Heart right ventricle (tissue), 16 donors: Measurements from ENCODE around the gene DKK2. TPM values are rescaled to one million over a fixed set of nuclear protein-coding genes. Genes with fewer than 3 reads are reported as not detected.

Experiments
- ATAC-seq, 8 donors: fragments of 200-7000 bp; cut with Tn5 transposase; one replicate each; pipeline ENCODE4 v1.9.1; 2020; ENCODE audit warnings: mild to moderate bottlenecking in 8 of 8, moderate library complexity in 8 of 8, moderate number of reproducible peaks in 1 of 8
- DNase-seq, 2 donors: peaks; one replicate each; pipeline ENCODE4 v3.0.0-alpha.2; 2020
- H3K27ac ChIP-seq, 10 donors: fragments of 200-600 bp; sonication (generic) in 2 of 10; one replicate each; pipeline versions ENCODE4 v1.5.0 to v1.8.0; 2020 to 2022; ENCODE audit warnings: mild to moderate bottlenecking in 3 of 10
- H3K27me3 ChIP-seq, 7 donors: fragments of 200-600 bp; one replicate each; pipeline ENCODE4 v1.8.0; 2021 to 2022; ENCODE audit warnings: mild to moderate bottlenecking in 2 of 7
- H3K36me3 ChIP-seq, 9 donors: fragments of 200-600 bp; sonication (generic) in 1 of 9; one replicate each; pipeline versions ENCODE4 v1.5.0 to v1.8.0; 2020 to 2022; ENCODE audit warnings: mild to moderate bottlenecking in 2 of 9
- H3K4me1 ChIP-seq, 9 donors: fragments of 200-600 bp; sonication (generic) in 1 of 9; one replicate each; pipeline versions ENCODE4 v1.5.0 to v1.8.0; 2020 to 2022; ENCODE audit warnings: mild to moderate bottlenecking in 4 of 9
- H3K4me3 ChIP-seq, 10 donors: fragments of 200-600 bp; sonication (generic) in 2 of 10; one replicate each; pipeline versions ENCODE4 v1.5.0 to v1.8.0; 2020 to 2022; ENCODE audit warnings: mild to moderate bottlenecking in 7 of 10, moderate library complexity in 2 of 10
- H3K9me3 ChIP-seq, 11 donors: fragments of 200-600 bp in 10 of 11; sonication (generic) in 2 of 11; one replicate each; pipeline versions ENCODE4 v1.5.0 to v1.8.0; 2013 to 2022; ENCODE audit warnings: mild to moderate bottlenecking in 2 of 11, control low read depth in 1 of 11, moderate library complexity in 1 of 11
- CTCF ChIP-seq, 9 donors: fragments of 200-600 bp; sonication (generic) in 2 of 9; IDR thresholded peaks; one replicate each; pipeline versions ENCODE4 v1.5.0 to v1.8.0; 2021 to 2022; ENCODE audit warnings: antibody characterized with exemption in 9 of 9, mild to moderate bottlenecking in 5 of 9, moderate library complexity in 1 of 9
- WGBS, 2 donors: extraction: QIAGEN DNeasy Blood & Tissue Kit; methylation state at CpG; one replicate each; pipeline ENCODE4 v1.1.7; 2013; ENCODE audit warnings: inconsistent platforms in 1 of 2; 5-methylcytosine and 5-hydroxymethylcytosine counted together
- intact Hi-C, 10 donors: fragments of 100-400 bp; cut with DNase I; formaldehyde crosslinking; loops; one replicate each; pipeline versions ENCODE4 v1.11.1 to v1.14.2; 2022
- polyA plus RNA-seq, 2 donors: library from polyadenylated mRNA; stranded (reverse); fragments of 200-250 nt; gene quantifications; one replicate each; pipeline ENCODE4 v1.2.3, GENCODE V29; 2013
- total RNA-seq, 10 donors: library from RNA; stranded (reverse); fragmentation: NEBNext Ultra II Directional in 3 of 10; extraction: Animal tissue kit (Norgen Biotek cat#: 25700) in 3 of 10; gene quantifications; one replicate each; pipeline versions ENCODE4 v1.2.1 to v1.2.4, GENCODE V29; 2021 to 2023
- donor health status: Arrhythmogenic right ventricular cardiomyopathy.
- donor health status: ischemic (EF 13 %, LVEDD 7.1; RV severe dilation, severe dysfunction).
- donor health status: healthy with polysubstance abuse.
- donor health status: DM: no; HTN: yes; CAD: no.
- donor health status: DM: no; HTN: no; CAD: no.
- donor health status: ischemic (EF 25% LVEDD 6.9; RV normal size, moderate dysfunction).
- donor health status: ischemic (EF 25% LVEDD 5.7; RV mildly dilated, moderate dysfunction).
- donor health status: healthy.
- donor health status: DM: yes; HTN: yes; CAD: no.
- donor health status: Ischemic cardiomyopathy.
- donor health status: ischemic (EF 35%, LVEDD 5.7; RV mildly dilated, moderate dysfunction).
- donor health status: nonischemic (EF 11% LVEDD 7.7; RV severe dilation, severe dysfunction).
- donor health status: DM: yes; HTN: yes; CAD: no.
- donor health status: PGD.
- donor health status: ischemic (EF 29% LVEDD 5.4; RV normal size, mild dysfunction).
- donor health status: nonischemic (EF 23%, LVEDD 6.1; RV moderate dilation, normal function).

Gene DKK2
- total and polyA plus RNA-seq, 12 donors, result 0.15 to 3.9 (median 1.9) TPM

- H3K27ac ChIP-seq, result no peak overlapping the region
- H3K9me3 ChIP-seq, result peaks cover 0 to 6% (median 0%) of the 10 kb centered on the region in 11 donors
- H3K4me3 ChIP-seq, result no peak overlapping the region
- DNase-seq (no peak), ATAC-seq (no peak)
- TF ChIP-seq CTCF (IDR thresholded peaks at IDR 0.05), result no peak
- H3K36me3 ChIP-seq, result no peaks in the 10 kb centered on the region
- no peaks in the 10 kb centered on the region for H3K4me1 ChIP-seq
- no peaks in the 10 kb centered on the region for H3K27me3 ChIP-seq
- intact Hi-C loops, result no loop called here
Measured at GRCh38 chr4:107071108-107071507, 35.0 kb upstream of the DKK2 start.

- Histone ChIP-seq H3K9me3 (no peaks in the 10 kb centered on the region), H3K4me1 (no peaks in the 10 kb centered on the region), H3K27me3 (no peaks in the 10 kb centered on the region), H3K4me3 (no peak overlapping the region), H3K36me3 (no peaks in the 10 kb centered on the region), H3K27ac (no peak overlapping the region)
- no peak for TF ChIP-seq CTCF (IDR thresholded peaks at IDR 0.05)
- 74 to 78% methylated on average over 3 of the region's 3 CpGs for WGBS, 2 donors
- DNase-seq, result no peak
- ATAC-seq, result no peak
- intact Hi-C loops, result no loop called here
Measured at GRCh38 chr4:107069049-107069448, 32.9 kb upstream of the DKK2 start.

- 48 to 69% methylated on average over 1 of the region's 1 CpG for WGBS, 2 donors
- H3K4me3 ChIP-seq, result no peak overlapping the region
- intact Hi-C loops, result no loop called here
- H3K9me3 ChIP-seq, result no peaks in the 10 kb centered on the region
- H3K4me1 ChIP-seq, result no peaks in the 10 kb centered on the region
- TF ChIP-seq CTCF (IDR thresholded peaks at IDR 0.05), result no peak
- ATAC-seq, result no peak
- no peaks in the 10 kb centered on the region for H3K36me3 ChIP-seq
- no peaks in the 10 kb centered on the region for H3K27me3 ChIP-seq
- DNase-seq, result no peak
- no peak overlapping the region for H3K27ac ChIP-seq
Measured at GRCh38 chr4:107068116-107068515, 32.0 kb upstream of the DKK2 start.

GRCh38 chr4:107066621-107067020 lies 30.5 kb upstream of the DKK2 start:
- no peaks in the 10 kb centered on the region for H3K27me3 ChIP-seq
- no peak overlapping the region for H3K27ac ChIP-seq
- WGBS, 2 donors, result 82 to 92% methylated on average over 1 of the region's 1 CpG
- no peaks in the 10 kb centered on the region for H3K36me3 ChIP-seq
- no peaks in the 10 kb centered on the region for H3K4me1 ChIP-seq
- DNase-seq (no peak), ATAC-seq (no peak)
- H3K9me3 ChIP-seq, result no peaks in the 10 kb centered on the region
- intact Hi-C loops, result no loop called here
- TF ChIP-seq CTCF (IDR thresholded peaks at IDR 0.05), result no peak
- no peak overlapping the region for H3K4me3 ChIP-seq

GRCh38 chr4:107065201-107065600 lies 29.1 kb upstream of the DKK2 start:
- intact Hi-C loops, result no loop called here
- Histone ChIP-seq H3K27ac (no peak overlapping the region), H3K9me3 (no peaks in the 10 kb centered on the region), H3K36me3 (no peaks in the 10 kb centered on the region), H3K4me3 (no peak overlapping the region), H3K4me1 (no peaks in the 10 kb centered on the region), H3K27me3 (no peaks in the 10 kb centered on the region)
- no peak for TF ChIP-seq CTCF (IDR thresholded peaks at IDR 0.05)
- DNase-seq (no peak), ATAC-seq (no peak)
